GM21717 (cell line): ENCODE measurements around the gene IMPG1.

Experiments
- ATAC-seq: cut with Tn5 transposase; IDR thresholded peaks from one replicate; pipeline ENCODE4 v1.9.1; 2021; ENCODE audit warnings: mild to moderate bottlenecking, moderate library complexity; ENCODE audit not compliant: unreplicated experiment

The IMPG1 gene

GRCh38 chr6:76072562-76072961, at the start of gene IMPG1:
Gene IMPG1 (minus strand): TSS chr6:76072662. CDS start chr6:76072488, 174 bp downstream.
- no peak for ATAC-seq

DNA sequence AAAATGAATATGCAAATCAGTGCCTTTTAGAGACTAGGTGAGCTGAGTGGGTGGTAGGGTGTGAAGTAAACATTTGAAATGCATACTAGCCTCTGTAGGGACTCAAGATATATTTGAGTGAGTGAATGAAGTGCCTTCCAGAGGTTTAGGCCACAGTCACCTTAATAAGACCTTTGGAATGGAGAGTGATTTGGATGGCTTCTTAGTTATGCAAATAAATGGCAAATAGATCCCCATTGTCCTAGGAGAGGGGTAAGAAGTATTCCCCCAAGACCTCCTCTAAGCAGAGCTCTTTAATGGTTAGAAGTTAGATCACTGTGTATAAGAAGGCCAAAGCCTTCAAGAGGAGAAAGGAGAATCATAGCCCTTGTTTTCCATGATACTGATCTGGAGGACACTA, 47.8 kb upstream of the IMPG1 start:
- no peak for ATAC-seq

- no peak for ATAC-seq
Measured at GRCh38 chr6:76073281-76073680, 819 bp upstream of the IMPG1 start.

GRCh38 chr6:76057469-76057868, 15.0 kb downstream of the IMPG1 start:
- ATAC-seq = no peak

DNA sequence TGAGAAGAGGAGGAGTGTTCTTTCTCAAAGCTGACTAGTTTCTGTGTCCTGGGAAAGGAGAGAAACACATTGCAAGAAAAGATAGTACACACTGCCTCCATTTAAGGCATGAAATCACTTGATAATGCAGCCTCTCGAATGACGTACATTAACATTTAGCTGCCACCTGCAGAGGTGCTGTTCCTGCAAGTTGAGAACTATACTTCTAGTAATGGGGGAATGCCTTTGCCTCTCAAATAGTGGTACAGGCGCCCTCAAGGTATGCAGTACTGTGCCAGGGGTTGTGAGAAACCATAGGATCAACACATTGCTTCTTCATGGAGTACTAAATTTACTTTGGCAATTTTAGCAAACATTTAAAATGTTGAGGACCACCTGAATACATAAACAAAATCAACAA, 20.1 kb downstream of the IMPG1 start:
- no peak for ATAC-seq

- ATAC-seq = no peak
Measured at GRCh38 chr6:76043690-76044089, 28.8 kb downstream of the IMPG1 start.

- ATAC-seq = no peak
Measured at GRCh38 chr6:76035713-76036112, 36.7 kb downstream of the IMPG1 start.

DNA sequence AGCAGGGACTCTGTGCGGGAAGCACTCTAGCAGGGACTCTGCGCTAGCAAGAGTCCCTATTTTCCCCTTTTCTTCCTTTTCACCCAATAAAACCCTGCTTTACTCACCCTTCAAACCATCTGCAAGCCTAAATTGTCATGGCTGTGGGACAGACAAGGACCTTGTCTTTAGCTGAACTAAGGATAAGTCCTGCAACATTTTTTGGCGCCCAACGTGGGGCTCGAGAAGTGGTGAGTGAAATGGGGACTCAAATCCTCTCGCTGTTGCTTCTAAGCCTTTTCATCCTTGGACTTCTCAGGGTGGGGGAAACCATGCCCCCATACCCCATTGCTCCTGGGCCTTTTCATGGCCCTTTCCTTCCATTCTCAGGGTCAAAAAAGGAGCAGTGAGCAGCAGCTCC, 46.4 kb downstream of the IMPG1 start:
- no peak for ATAC-seq

DNA sequence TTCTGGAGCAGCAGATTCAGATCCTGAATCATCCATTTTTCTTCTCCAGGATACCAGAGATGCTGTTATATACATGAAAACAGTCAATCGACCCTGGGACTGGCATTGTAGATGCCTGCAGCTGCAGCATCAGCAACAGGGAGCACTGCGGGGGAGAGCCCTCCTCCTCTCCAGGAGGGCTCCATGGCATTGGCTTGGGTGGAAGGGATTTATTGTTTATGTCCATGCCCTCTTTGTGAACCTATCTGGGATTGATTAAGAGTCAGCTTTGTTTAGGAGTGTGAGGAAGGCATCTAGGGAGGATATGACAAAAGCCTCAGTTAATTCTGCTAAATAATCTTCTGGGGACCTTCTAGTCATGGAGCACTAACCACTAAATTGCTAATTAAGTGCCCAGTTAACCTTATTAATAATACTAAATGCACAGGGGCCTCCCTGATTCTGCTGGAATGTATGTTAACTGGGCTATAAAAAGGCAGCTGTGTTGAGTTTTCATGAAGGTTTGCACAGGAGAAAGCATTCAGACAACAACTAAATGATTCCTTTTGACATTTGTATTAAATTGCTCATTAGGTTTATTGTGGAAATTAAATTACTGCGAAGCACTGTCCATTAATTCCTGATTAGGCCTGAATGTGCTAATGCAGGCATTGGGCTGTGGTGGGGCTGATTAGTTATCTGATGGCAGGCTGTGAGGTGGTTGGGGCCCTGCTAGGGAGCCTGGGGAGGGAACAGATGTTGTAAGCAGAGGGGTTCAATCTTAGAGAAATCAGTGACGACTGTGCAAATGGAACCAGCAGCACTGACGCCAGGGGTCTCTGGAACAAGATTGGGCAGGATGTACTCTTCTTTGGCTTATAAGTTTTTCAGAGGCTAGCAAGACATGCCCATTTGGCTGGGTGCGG, 57.6 kb downstream of the IMPG1 start:
- no peak for ATAC-seq

GRCh38 chr6:76004202-76004601, 68.3 kb downstream of the IMPG1 start:
- ATAC-seq = no peak

GRCh38 chr6:76003686-76004085, 68.8 kb downstream of the IMPG1 start:
- ATAC-seq = no peak

DNA sequence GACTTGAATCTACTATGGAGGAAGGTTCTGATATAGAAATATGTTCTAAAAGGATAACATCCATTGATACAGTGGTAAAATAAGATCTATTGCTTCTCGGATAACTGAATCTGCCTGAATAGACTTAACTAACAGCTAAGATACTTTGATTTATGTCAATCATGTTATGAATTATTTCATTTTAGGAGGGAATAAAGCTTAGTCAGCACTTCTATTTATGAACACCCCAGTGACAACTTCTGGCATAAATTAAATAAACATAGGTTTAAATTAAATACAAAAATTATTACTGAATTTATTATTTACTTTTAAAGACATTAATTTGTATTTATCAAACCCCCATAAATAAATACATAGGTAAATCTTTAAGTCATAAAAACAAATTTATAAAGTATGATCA, 69.3 kb downstream of the IMPG1 start:
- no peak for ATAC-seq

GRCh38 chr6:76000629-76001028, 71.8 kb downstream of the IMPG1 start:
- ATAC-seq = no peak

- no peak for ATAC-seq
Measured at GRCh38 chr6:75997696-75998095, 74.8 kb downstream of the IMPG1 start.

DNA sequence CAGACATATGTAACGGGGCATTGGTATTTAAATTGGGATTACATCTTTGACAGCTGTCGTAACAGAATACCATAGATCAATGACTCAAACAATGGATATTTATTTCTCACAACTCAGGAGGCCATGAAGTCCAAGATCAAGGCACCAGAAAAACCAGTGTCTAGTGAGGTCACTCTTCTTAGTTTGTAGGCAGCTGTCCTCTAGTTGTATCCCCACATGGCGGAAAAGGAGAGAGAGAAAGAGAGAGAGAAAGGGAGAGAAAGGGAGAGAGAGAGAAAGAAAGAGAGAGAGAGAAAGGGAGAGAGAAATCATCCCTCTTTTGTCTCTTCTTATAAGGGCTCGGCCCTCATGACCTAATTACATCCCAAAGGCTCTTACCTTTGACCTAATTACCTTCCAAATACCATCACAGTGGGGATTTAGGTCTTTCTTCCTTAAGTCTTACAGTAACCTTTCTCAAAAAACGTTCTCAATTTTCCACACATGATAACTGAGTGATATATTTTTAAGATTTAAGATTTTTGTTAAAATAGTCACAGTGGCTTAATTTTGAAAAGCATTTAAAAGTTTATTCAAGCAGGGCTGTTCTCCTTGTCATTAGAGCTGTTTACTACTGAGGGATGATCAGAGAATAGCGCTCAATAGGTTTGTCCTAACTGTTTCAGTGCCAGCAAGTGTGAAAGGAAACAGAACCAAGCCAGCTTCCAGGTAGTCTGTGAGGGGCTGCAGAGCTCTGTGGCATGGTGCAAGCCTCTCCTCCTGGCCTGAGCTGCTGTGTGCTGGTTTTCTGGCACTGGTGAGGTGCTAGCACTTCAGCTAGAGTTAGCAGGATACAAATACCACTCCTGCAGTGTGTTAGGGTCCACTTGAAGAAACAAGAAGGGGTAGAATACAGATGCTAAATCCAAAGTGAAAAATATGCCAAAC, 79.0 kb downstream of the IMPG1 start:
- ATAC-seq = no peak

DNA sequence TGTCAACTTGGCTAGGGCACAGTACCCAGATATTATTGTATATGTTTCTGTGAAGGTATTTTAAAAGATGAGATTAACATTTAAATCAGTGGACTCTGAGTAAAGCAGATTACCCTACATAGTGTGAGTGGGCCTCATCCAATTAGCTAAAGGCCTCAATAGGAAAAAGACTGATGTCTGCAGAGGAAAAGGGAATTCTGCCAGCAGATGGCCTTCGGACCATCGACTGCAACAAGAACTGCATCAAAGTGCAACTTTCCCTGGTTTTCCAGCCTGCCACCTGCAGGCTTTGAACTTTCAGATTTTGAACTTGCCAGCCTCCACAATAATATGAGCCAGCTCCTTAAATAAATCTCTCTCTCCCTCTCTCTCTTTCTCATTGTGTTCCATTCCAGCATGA, 80.5 kb downstream of the IMPG1 start:
- ATAC-seq = no peak

GRCh38 chr6:75986935-75987334, 85.5 kb downstream of the IMPG1 start:
- no peak for ATAC-seq

DNA sequence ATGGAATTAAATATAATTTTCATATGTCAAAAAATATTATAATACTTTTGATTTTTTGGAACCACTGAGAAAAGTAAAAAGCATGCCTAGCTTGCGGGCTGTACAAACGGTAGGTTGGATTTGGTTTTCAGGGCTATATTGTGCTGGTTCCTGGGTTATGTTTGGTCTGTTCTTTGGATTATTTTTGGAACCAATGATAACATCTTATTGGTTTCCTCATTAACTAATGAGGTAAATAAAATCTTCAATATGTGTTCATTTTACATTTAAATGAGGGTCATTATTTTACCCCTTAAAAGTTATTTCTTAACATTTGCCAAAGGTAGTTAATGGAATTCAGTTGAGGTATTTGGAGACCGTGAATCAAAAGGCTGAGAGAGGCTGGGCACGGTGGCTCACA, 96.6 kb downstream of the IMPG1 start:
- ATAC-seq = no peak

- ATAC-seq = no peak
Measured at GRCh38 chr6:75970093-75970492, 102.4 kb downstream of the IMPG1 start.

GRCh38 chr6:75968143-75968542, 104.3 kb downstream of the IMPG1 start:
- ATAC-seq = no peak

DNA sequence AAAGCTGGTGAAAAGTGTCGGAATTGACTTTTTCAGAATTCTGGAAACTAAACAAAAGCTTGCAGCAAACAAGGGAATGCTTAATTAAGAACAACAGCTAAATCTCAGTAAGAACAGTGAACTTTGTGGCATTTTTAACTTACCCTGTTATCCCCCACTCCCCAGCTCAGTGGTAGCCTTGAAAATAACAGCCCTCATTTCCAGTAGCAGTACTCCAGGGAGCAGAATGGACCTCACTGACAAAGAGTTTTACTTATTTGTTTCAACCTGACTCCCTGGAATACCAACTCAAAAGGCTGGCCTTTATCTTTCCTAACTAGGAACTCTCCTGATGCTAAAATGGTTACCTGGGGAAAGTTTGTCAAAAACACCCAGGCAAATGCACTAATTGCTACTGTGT, 108.9 kb downstream of the IMPG1 start:
- ATAC-seq = no peak

- ATAC-seq = no peak
Measured at GRCh38 chr6:75952128-75952527, 120.3 kb downstream of the IMPG1 start.
